Stimulated activated CD8-positive, alpha-beta memory T cell treated with anti-CD3 and anti-CD28 coated beads, Interleukin-7, amount 100 ng/mL, for 24 hours (primary cell): ENCODE data around the gene SYNDIG1.

ENCODE experiments used
- DNase-seq: peaks from one replicate; pipeline ENCODE4 v3.0.0-alpha.2; 2020; ENCODE audit warnings: low read depth

The SYNDIG1 gene

DNA sequence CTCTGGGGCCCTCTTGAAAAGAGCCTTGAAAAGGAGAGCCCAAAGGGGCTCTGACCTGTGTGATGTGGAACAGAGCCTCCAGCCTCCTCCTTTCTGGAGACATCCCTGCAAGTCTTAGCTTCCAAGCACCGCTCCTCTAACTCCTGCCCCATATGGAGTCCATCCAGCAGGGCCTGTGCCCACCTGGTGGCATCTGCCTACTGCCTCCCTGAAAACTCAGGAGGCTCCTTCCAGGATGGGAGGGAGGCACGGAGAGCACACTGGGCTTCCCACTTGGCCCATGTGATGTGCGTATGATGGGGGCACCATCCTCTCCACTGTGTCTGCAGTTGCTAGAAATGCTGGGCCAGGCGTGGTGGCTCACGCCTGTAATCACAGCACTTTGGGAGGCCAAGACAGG, 98.1 kb downstream of the SYNDIG1 start:
- no peak for DNase-seq

DNA sequence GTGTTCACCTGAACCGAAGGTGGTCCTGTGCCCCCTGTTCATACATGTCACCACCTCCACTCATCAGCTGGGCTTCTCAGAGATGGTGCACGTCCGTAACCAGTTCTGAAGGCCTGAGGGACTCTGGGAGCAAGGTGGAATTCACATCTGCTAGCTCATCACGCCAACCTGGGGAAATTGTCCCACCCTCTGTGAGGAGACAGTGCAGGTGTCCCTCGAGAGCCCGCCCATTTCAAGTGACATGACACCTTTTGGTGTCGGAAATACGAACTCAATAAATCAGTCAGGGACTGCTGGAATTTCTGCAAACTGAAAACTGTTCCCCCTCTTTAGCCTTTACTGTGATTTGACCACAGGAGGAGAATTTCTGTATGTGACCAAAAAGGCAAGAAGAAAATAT, 99.4 kb downstream of the SYNDIG1 start:
- DNase-seq: no peak

DNA sequence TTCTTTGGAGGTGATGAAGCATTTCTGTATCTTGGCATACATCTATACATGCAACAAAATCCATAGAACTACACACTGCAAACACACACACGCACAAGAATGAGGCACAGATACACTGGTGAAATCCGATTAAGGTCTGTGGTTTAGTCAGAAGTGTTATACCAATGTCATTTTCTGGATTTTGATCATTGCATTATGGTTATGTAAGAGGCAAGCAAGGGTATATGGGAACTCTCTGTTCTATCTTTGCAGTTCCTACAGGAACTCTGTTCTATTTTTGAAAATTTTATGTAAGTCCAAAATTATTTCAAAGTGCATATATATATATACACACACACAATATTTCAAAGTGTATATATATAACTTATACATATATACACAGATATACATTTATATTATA, 101.7 kb downstream of the SYNDIG1 start:
- DNase-seq: no peak

DNA sequence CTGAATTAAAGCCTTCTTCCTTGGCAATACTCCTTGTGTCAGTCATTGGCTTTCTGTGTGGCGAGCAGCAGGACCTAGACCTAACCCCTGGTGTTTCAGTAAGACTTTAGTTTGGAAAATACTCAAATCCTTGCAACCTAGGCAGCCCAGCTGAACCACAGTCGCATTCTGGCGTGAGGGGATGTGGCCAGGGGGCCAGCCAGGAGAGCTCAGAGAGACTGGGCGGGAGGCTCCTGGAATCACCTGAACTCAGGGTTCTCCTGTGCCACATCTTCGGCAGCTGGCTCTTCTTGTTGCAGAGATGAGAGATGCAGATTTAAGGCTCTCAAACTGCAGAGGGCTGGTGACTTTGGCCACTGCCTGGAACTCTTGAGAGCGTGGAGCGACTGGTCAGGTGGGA, 102.7 kb downstream of the SYNDIG1 start:
- no peak for DNase-seq

DNA sequence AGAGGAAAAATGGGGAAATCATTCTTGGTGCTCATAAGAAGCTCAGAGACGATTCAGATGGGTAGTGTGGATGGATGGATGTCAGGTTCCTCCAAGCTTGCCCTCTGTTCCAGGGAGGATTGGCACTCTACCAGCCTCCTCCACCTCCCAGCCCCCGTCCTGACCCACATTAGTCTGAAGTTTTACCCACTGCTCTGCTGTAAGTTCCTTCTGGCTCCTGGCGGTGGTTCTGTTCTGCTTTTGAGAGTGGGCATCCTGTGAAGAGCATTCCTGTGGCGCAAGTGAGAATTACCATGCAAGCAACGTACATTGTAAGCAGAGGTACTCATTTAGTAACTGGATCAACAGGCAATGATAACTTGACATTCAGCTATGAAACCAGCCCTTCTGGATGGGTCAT, 103.4 kb downstream of the SYNDIG1 start:
- no peak for DNase-seq

DNA sequence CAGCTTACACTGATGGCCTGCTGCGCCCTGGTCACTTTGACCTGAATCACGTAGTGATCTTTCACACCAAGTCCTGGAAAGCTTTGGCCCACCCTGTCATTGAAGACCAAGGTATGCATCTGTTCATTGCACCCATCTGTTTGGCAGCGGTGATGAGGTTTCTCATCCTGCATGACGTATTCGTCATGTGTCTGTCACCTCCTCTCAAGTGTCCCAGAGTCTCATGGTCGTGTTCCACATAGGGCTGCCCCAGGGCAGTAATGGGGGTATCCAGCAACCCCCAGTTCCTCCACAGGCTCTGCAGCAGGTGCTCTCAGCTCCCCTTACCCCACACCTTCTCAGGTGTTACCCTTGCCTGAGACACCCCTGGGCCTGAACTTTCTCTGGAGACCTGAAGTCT, 104.1 kb downstream of the SYNDIG1 start:
- no peak for DNase-seq

DNA sequence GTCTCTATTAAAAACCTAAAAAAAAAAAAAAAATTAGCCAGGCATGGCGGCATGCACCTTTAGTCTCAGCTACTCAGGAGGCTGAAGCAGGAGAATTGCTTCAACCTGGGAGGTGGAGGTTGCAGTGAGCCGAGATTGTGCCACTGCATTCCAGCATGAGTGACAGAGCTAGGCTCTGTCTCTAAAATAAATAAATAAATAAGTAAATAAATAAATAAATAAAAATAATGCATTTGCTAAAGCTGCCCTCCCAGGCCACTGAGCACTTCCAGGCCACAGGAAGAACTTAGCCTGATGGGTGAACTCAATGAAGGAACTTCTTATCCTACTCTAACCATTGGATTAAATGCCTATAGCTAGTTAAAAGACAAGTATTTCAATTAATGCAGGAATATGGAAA, 104.9 kb downstream of the SYNDIG1 start:
- DNase-seq: no peak

DNA sequence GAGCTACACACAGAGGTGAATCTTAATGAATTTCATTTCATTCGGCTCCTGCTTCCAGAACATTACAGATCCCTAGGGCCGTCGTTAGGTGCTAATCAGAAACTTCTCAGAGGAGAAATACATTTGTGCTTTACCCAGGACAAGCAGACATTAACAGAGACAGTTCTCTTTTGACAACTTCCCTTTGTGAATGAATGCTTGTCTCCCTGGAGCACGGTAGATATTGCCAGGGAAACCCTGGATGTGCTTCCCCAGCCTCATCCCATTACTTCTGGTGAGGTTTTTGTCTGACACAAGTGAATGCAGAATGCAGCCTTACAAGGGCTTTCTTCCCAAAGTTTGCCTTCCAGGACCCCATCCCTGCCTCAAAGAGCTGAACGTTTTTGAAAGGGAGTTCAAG, 105.4 kb downstream of the SYNDIG1 start:
- DNase-seq: no peak

DNA sequence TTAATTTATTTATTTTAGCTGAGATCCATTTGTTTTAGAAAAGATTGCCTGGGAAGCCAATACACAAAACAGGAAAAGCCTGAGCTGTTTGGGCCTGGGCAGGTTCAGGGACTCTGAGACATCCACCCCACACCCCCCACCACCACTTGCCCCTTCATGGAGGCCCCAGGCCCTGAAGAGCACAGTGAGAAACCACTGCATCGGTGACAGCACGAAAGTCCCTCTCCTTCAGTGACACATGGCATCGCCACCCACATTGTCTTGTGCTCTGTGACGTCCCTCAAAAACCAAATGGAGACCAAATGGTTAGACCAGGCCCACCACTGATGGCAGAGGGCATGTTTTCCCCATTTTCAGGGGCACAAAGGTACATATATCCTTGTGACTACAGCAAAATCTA, 106.4 kb downstream of the SYNDIG1 start:
- no peak for DNase-seq

DNA sequence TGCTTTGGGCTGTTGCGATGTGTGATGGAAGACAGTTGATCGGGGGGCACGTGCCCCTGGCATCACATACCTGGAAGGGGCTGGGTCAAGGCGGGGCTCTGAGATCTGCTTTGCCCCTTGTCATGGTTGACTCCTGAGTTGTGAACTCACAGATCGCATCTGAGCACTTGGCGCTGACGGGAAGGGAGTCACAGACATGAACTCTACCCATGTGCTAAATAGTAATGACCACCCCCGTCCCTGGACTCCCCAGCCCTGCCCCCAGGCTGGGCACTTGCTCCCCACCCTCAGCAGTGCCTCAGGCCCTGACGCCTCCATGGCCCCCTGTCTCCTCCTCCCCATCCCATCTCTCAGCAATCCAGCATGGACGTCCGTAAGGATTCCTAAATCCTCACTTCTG, 107.0 kb downstream of the SYNDIG1 start:
- DNase-seq: no peak

DNA sequence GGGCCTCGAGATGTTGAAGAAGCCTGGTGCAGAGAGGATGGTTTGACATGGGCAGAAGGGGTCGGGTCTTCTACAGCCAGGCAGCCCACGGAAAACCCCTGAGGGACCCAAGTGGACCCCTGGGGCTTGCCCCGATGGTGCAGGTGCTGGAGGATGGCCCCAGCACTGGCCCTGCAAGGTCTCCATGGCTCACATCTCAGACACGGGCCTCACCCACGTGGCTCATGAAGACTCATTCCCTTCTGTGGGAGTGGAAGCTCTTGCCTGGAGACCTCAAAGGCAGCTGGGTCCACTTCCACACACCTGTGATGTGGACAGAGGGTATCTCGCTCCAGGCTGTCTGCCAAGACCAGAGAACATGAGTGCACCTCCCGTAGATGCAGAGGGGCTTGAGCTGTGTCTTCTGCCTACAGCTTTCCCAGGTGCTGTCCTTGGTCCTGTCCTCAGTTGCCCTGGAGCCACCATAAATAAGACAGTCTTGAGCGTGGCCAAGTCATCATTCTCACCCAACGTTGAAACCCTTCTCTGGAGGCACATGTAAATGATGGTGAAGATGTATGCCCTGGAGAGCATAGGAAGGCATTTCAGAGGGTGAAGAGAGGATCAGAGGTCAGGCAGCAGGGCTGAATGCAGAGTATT, 108.0 kb downstream of the SYNDIG1 start:
- no peak for DNase-seq

DNA sequence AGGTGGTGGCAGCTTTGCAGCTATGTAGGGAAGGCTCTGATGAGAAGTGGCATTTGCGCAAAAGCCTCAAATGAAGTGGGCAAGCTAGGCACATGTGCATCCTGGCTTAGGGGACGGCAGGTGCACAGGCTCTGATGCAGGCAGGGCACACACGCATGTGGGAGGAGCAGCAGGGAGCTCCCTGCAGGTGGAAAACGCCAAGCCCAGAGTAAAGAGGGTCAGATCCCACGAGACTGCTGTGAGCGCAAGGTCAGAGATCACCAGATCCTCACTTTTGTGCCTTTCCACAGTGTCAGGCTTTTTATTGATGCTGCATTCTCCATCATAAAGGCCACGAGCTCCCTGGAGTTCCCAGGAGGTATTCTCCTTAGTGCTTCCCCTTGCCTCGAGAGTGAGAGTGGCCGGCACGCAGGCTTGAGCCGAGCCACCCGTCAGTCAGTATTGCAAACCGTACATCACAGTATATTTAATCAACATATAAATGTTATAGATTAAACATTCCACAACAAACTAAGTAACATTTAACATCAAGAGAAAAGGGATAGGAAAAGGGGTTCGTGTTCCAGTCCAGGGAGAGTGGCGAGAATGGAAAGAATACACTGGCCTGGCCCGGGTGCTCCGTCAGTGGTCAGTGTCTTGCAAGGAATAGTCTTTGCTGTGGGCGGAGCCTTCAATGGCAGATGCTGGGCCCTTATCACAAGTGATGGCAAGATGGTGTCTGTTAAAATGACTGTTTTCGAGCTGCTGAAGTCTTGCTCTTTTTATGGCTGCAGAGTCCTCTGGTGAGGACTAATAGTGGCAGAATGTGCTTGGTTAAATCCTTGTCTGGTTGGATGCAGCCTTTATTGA, 109.4 kb downstream of the SYNDIG1 start:
- no peak for DNase-seq

DNA sequence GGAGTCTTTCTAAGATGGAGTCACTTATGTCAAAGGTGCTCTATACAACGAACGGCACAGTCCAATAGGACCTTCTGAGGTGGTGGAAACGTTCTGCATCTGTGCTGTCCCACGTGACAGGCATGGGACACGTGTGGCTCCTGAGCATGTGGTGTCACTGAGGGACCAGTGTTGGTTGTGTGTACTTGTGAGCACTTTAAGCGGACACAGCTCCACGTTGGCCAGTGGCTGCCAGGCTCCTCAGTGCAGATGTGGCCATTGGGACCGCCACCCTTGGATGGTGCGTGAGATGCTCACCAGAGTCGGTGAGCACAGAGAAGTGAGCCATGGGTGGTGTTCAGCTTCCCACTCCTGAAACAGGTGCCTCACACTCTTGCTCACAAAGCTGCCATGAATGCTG, 110.0 kb downstream of the SYNDIG1 start:
- no peak for DNase-seq

DNA sequence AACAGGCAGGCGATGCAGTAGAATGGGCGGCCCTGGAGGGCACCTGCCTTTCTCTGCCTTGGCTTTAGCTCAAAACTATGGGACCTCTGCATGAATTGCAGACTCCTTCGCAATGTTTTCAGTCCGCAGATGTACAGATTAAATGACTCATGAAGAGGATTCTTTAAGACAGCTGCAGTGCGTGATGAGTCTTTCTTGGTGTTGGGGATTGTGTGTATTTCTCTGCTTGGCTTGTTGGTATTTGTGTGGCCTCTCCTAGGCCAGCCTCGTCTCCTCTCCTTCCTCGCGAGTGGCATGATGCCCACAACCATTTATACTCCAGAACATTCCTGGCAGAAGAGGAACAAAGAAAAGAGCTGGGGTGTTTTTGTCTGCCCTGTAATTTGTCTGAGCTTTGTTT, 110.6 kb downstream of the SYNDIG1 start:
- DNase-seq: no peak

DNA sequence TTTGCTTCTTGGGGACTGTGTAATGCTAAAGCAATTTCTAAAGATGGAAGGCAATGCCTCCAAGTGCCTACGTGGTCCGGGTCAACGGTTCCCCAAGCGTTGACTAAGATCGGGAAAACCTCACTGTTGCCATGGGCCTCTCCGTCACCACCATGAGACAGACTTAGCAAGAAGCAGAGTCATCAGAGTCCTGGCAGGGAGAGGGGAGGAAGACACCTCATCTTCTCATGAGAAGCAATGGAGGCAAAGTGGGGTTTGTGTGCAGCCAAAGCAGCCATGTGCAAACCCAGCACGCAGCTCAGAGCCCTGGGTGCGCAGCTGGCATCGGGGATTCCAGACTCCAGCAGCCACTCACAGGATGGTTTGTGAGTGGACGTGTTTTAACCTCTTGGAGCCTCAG, 111.4 kb downstream of the SYNDIG1 start:
- no peak for DNase-seq

DNA sequence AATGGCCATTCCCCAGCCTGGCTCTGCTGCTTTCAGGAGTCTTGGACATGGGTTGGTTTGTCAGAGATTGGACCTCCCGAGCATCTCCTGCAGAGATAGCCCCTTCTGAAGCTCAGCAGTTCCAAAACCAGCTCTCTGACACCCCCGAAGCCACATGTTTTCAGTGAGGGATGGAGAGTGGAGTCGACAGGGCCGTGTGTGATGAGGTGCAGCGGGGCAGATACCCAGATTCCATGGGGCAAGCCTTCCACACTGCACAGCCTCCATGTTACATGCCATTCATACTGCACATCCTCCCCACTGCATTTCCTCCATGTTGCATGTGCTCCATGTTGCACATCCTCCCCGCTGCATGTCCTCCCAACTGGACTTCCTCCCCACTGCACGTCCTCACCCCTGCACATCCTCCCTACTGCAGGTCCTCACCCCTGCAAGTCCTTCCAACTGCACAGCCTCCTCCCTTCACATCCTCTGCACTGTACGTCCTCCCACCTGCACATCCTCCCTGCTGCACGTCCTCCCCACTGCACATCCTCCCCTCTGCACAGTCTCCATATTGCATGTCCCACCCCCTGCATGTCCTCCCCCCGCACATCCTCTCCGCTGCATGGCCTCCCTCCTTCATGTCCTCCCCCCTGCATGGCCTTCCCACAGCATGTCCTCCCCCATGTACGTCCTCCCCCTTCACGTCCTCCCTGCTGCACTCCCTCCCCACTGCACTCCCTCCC, 112.2 kb downstream of the SYNDIG1 start:
- DNase-seq: no peak

DNA sequence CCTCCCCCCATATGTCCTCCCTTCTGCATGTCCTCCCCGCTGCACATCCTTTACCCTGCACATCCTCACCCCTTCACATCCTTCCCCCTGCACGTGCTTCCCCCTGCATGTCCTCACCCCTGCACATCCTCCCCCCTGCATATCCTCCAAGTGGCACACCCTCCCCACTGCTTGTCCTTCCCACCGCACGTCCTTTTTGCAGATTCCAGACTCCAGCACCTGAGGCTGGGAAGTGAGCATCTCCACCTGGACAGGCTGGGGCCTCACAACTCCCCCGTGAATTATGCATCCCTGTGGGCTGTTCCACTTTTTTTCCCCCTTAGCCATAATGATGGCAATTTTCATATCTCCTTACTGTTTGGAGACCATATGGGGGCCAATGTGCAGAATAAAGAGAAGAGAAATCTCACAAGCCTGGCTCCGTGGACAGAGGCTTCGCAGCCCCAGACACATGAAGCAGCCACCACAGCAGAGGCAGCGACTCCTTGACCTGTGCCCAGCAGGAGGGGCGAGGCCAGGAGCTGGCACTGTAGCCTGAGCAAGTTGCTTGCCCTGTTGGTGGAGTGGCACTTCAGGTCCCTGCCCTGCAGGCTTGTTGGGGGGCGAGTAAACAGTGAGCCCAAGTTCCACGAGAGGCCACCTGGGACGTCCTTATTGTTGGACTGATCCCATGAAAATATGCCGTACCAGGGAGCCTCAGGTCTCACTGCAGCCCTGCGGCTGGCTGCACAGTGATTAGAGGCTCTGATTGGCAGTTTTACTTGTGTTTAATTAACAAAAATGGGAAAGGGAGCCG, 113.1 kb downstream of the SYNDIG1 start:
- DNase-seq: no peak

DNA sequence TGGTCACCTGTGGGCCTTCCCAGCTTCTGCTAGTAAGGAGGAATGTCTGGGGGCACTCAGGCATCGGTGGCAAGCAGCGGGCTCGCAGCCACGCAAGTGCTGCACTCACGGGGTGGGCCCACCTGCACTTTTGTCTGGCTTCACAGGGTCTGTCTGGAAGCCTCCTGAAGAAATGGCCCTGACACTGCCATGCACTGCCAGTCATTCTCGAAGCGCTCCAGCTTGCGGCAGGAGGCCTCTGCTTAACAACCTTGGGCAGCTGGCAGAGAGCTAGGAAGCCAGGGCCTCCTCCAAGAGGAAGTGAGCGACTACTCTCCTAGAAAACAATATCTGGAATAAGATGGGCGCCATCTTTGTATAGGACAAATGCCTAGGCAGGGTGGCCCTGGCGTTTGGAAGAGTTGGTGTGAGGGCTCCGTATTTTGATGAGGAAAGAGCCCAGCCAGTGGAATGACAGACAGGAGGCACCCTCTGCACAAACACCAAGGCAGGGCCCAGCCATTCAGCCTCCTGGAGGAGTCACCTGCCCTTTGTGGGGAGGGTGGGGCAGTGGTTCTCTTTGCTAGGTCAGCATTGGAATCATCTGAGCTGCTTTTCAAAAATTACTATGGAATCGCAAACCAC, 113.9 kb downstream of the SYNDIG1 start:
- no peak for DNase-seq

DNA sequence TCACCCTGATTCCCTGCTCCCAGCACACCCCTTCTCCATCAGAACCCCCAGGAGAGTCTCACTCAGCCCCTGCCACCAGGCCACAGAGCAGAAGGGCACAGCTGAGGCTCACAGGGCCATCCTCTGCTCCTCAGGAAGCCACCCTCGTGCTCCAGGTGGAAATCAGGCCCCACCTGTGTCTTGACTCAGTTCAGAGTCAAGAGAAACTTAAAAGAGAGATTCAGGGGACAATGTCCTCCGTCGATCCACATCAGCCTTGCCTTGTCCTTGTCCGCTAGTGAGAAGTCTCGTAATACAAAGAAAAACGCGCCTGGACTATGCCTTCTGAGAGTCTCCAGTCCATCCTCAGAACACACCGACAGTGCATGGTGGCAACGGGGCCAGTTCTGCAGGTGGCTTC, 114.6 kb downstream of the SYNDIG1 start:
- DNase-seq: no peak

DNA sequence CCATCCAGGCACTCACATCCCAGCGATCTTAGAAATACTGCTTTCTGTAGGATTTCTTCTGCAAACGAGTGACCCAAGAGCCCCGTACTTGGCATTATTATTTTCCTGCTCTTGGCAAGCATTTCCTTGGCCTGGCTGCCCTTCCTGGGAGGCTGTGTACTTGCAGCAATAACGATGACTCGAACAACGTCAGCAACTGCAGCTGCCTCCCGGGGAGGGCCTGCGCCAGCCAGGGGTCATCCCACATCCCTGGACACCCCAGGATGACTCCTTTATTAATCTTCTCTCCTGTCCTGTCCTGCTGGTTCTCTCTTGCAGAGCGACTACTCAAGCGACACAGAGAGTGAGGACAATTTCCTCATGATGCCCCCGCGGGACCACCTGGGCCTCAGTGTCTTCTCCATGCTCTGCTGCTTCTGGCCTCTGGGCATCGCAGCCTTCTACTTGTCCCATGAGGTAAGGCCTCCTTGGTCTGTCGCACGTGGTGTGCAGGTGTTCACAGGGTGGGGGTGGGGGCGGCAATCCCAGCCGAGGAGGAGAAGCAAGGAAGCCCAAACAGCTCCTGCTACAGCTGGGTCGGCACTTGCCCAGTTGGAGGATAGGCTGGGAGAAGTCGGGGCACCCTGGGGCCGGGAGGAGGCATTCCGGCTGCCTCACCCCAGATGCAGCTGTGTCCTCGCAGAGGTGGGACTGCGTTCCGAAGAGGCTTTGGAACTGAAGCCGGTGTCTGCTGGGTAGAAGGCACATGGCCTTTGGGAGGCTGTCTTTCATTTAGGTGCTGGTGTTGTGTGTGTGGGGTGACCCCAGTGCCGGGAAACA, 115.3 kb downstream of the SYNDIG1 start:
- DNase-seq: no peak
